Measurements from ENCODE around the gene SLC25A41. TPM values are rescaled to one million over a fixed set of nuclear protein-coding genes. Genes with fewer than 3 reads are reported as not detected.
A peak's percentile ranks its signal among the peaks of the same experiment; 100 is the strongest.

The SLC25A41 gene
- total RNA-seq (2014; rRNA removed; shearing (Covaris generic)): not detected in 2 replicates
- not detected in 2 replicates for polyA plus RNA-seq (2016; fragmentation: Nextera tagmentation; extraction: Ambion mirVana)

GRCh38 chr19:6433663-6434062 lies at the start of gene SLC25A41:
Gene SLC25A41, minus strand, starts transcription at chr19:6433763. Its CDS starts 70 bp downstream, at chr19:6433693.
- H3K27ac ChIP-seq: no peak within 1 kb of the TSS
- no peak within 1 kb of the TSS for H3K4me2 ChIP-seq (ENCODE audit: unreplicated experiment)
- no peaks in the 10 kb centered on the region for H3K27me3 ChIP-seq (replicated peaks; ENCODE audit: insufficient read depth)
- H3K4me3 ChIP-seq: no peak within 1 kb of the TSS
- no peak within 1 kb of the TSS for H3K9ac ChIP-seq
- H3F3A ChIP-seq (ENCODE audit: insufficient read depth): no peaks in the 10 kb centered on the region
- in situ Hi-C loops (cut with MboI): no loop called here
- H3K9me3 ChIP-seq (ENCODE audit: low read depth): no peaks in the 10 kb centered on the region
- H2AFZ ChIP-seq: no peak within 1 kb of the TSS
- H3K4me1 ChIP-seq (ENCODE audit: insufficient read depth): no peaks in the 10 kb centered on the region
- DNase-seq: no peak
- 81 to 82% methylated on average over 10 of the region's 10 CpGs for WGBS, 2 experiments (ENCODE audit: low coverage in 1 of 2, low lambda C conversion rate in 2 of 2, missing lambda C conversion rate in 2 of 2)
- TF ChIP-seq EZH2phosphoT487 (IDR thresholded peaks at IDR 0.05; ENCODE audit: insufficient read depth, low read depth): no peak
- no peak for TF ChIP-seq EZH2 (IDR thresholded peaks at IDR 0.05; ENCODE audit: insufficient read depth, poor library complexity, severe bottlenecking)
- H3K79me2 ChIP-seq (ENCODE audit: insufficient read depth): no peaks in the 10 kb centered on the region
- H4K20me1 ChIP-seq (ENCODE audit: insufficient read depth): no peaks in the 10 kb centered on the region
- H3K9me2 ChIP-seq (ENCODE audit: insufficient read depth): no peaks in the 10 kb centered on the region
- no peaks in the 10 kb centered on the region for H3K36me3 ChIP-seq (ENCODE audit: low read depth)

- in situ Hi-C loops (cut with MboI): no loop called here
Observed at GRCh38 chr19:6483235-6483634, 49.7 kb upstream of the SLC25A41 start.

GRCh38 chr19:6482343-6482686 lies 48.8 kb upstream of the SLC25A41 start:
- Histone ChIP-seq H3K9me2 (ENCODE audit: insufficient read depth) (no peaks in the 10 kb centered on the region), H2AFZ (no peak overlapping the region), H3K4me2 (ENCODE audit: unreplicated experiment) (no peak overlapping the region), H3K36me3 (ENCODE audit: low read depth) (no peaks in the 10 kb centered on the region), H3K79me2 (ENCODE audit: insufficient read depth) (no peaks in the 10 kb centered on the region), H3K9me3 (ENCODE audit: low read depth) (no peaks in the 10 kb centered on the region), H4K20me1 (ENCODE audit: insufficient read depth) (no peaks in the 10 kb centered on the region), H3K27ac (no peak overlapping the region), H3K9ac (no peak overlapping the region), H3K27me3 (replicated peaks; ENCODE audit: insufficient read depth) (no peaks in the 10 kb centered on the region), H3K4me3 (no peak overlapping the region), H3F3A (ENCODE audit: insufficient read depth) (no peaks in the 10 kb centered on the region), H3K4me1 (ENCODE audit: insufficient read depth) (no peaks in the 10 kb centered on the region)
- 94 to 96% methylated on average over 8 of the region's 8 CpGs for WGBS, 2 experiments (ENCODE audit: low coverage in 1 of 2, low lambda C conversion rate in 2 of 2, missing lambda C conversion rate in 2 of 2)
- no peak for DNase-seq
- in situ Hi-C loops (cut with MboI): no loop called here
- TF ChIP-seq EZH2phosphoT487 (IDR thresholded peaks at IDR 0.05; ENCODE audit: insufficient read depth, low read depth) (no peak), EZH2 (IDR thresholded peaks at IDR 0.05; ENCODE audit: insufficient read depth, poor library complexity, severe bottlenecking) (no peak)

More at GRCh38 chr19:6483235-6483634, 49.7 kb upstream of the SLC25A41 start:
- DNase-seq: no peak
- TF ChIP-seq EZH2 (IDR thresholded peaks at IDR 0.05; ENCODE audit: insufficient read depth, poor library complexity, severe bottlenecking) (no peak), EZH2phosphoT487 (IDR thresholded peaks at IDR 0.05; ENCODE audit: insufficient read depth, low read depth) (no peak)
- Histone ChIP-seq H2AFZ (no peak overlapping the region), H3K9me2 (ENCODE audit: insufficient read depth) (no peaks in the 10 kb centered on the region), H3K36me3 (ENCODE audit: low read depth) (no peaks in the 10 kb centered on the region), H3K79me2 (ENCODE audit: insufficient read depth) (no peaks in the 10 kb centered on the region), H3K9ac (no peak overlapping the region), H3F3A (ENCODE audit: insufficient read depth) (no peaks in the 10 kb centered on the region), H3K9me3 (ENCODE audit: low read depth) (no peaks in the 10 kb centered on the region), H3K4me2 (ENCODE audit: unreplicated experiment) (no peak overlapping the region), H3K4me1 (ENCODE audit: insufficient read depth) (no peaks in the 10 kb centered on the region), H4K20me1 (ENCODE audit: insufficient read depth) (no peaks in the 10 kb centered on the region), H3K4me3 (no peak overlapping the region), H3K27ac (no peak overlapping the region), H3K27me3 (replicated peaks; ENCODE audit: insufficient read depth) (no peaks in the 10 kb centered on the region)
- WGBS, 2 experiments (ENCODE audit: low coverage in 1 of 2, low lambda C conversion rate in 2 of 2, missing lambda C conversion rate in 2 of 2): 0 to 2% methylated on average over 3 of the region's 3 CpGs

DNA sequence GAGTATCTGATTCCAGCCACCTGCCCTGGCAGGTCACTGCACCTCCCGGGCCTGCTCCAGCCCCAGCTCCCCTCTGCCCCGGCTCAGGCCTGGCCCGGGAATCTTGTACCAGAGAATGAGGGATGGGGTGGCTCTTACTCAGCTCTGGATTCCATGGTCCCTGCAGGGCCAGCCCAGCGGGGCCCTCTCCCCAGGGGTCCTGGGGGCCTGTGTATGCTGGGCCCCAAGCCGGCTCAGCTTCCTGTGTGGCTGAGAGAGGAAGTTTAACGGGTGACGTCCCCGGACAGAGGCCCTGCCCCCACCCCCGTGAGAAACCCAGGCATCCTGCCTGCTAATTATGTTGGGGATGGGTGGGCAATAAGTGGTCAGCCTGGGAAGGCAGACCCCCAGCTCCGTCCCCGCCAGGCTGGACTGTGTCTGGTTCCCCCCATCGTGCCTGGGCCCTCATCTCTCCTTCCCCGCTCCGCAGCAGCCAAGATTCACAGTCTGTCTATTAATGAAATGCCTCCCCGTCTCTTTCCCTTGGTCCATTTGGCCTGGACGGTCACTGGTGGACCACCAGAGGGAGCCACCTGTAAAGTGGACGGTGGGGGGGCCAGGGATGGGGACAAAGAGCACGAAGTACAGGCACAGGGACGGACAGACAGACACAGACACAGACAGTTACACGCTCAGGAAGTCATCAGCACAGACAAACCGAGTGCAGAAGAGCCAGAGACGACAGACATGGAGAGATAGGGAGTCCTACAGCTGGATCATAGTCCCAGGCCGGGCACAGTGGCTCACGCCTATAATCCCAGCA lies 48.2 kb upstream of the SLC25A41 start, which contains the start of gene DENND1C:
Gene DENND1C (minus strand): TSS at position 247 of the 802 bp plus-strand sequence. CDS start 92 bp downstream, at position 155.
- Histone ChIP-seq H3K9me2 (ENCODE audit: insufficient read depth) (no peaks in the 10 kb centered on the region), H3K9ac (no peak within 1 kb of the TSS), H3K4me1 (ENCODE audit: insufficient read depth) (no peaks in the 10 kb centered on the region), H3K27ac (no peak within 1 kb of the TSS), H3K79me2 (ENCODE audit: insufficient read depth) (no peaks in the 10 kb centered on the region), H3K9me3 (ENCODE audit: low read depth) (no peaks in the 10 kb centered on the region), H3F3A (ENCODE audit: insufficient read depth) (no peaks in the 10 kb centered on the region), H3K4me2 (ENCODE audit: unreplicated experiment) (no peak within 1 kb of the TSS), H3K36me3 (ENCODE audit: low read depth) (no peaks in the 10 kb centered on the region), H4K20me1 (ENCODE audit: insufficient read depth) (no peaks in the 10 kb centered on the region), H3K27me3 (replicated peaks; ENCODE audit: insufficient read depth) (no peaks in the 10 kb centered on the region), H3K4me3 (no peak within 1 kb of the TSS), H2AFZ (no peak within 1 kb of the TSS)
- peak; percentile 48 for DNase-seq
- TF ChIP-seq EZH2 (IDR thresholded peaks at IDR 0.05; ENCODE audit: insufficient read depth, poor library complexity, severe bottlenecking): no peak
- no peak for TF ChIP-seq EZH2phosphoT487 (IDR thresholded peaks at IDR 0.05; ENCODE audit: insufficient read depth, low read depth)
- 42 to 43% methylated on average over 23 of the region's 24 CpGs for WGBS, 2 experiments (ENCODE audit: low coverage in 1 of 2, low lambda C conversion rate in 2 of 2, missing lambda C conversion rate in 2 of 2)
- in situ Hi-C loops (cut with MboI): no loop called here
